ENCODE data around the gene HHLA2.

Gene HHLA2

DNA sequence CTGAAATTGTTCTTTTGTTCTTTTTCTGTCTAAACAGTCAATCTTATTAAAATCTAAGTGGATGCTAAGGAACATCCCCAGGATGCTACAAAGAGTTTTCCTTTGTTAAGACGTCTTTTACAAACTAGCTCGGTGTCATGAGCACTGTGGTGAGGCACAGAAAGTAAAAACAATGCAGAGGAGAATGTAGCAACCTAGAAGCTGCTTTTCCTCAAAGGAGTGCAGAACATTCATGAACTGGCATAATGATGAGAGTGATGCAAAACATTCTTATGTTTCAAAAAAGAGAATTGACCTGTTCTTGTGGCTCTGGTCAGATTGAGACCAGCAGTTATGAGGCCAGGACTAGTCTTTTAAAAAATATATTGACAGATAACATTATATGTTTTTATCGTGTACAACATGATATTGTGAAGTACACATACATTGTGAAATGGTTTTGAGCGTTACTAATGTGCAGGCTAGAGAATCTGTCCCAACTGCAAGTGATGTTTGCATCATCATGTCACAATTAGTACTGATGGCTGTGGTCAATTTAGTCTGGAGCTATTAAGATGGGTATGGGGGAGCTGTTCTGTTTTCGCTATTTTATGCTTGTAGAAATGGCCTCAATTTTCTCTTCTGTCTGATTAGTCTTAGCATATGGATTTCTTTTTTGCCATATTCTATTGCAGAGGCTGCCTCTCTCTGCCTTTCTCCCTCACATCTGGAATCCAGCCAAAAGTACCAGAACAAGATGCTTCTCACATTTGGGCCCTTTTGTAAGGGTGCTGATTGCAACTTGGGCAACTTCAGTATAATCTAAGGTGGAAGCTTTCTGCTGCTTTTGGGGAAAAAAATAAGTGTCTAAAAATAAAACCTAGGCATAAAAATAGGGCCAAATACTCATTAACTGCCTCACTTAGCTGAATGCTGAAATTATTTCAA is 50.2 kb downstream of the HHLA2 start:
- TF ChIP-seq GATA2 (IDR thresholded peaks at IDR 0.05; ENCODE audit: low read depth, low read length) (no peak), GATA3 (IDR thresholded peaks at IDR 0.05; ENCODE audit: low read depth, low read length) (no peak)

DNA sequence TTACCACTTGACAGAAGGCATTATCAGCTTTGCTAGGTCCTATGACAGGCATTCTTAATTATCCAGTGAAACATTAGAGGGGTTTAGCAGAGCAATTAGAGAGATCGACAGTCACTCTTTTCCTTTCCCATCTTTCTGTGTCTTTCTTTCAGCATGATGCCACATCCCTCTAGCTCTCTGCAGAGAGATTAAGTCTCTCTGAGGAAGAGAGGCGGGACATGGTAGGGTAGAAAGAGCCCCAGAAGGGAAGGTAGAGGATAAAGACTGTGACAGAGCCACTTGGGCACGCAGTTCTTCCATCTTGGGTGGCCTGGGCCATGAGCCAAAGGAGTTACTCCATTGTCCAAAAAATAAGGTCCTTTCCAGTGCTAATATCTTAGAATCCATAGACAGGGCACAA is 55.8 kb downstream of the HHLA2 start:
- TF ChIP-seq GATA2 (IDR thresholded peaks at IDR 0.05; ENCODE audit: low read depth, low read length) = no peak
- no peak for TF ChIP-seq GATA3 (IDR thresholded peaks at IDR 0.05; ENCODE audit: low read depth, low read length)

DNA sequence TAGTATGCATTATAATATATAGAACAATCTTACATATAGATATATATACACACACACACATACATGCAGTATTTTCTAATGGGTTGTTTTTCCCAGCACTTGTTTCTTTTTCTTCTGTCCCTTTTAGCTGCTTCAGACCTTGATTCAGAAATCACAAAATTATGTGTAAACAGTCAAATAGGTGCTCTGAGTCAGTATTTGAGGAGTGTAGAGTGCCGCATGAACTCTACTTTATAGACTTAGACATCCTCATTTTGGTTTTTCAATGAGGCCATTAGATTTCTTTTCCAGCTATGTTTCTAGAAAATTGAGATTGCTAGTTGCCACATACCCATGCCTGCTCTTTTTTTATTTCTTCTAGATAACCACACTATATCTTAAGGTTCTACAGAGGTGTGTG is 58.2 kb downstream of the HHLA2 start:
- TF ChIP-seq GATA3 (IDR thresholded peaks at IDR 0.05; ENCODE audit: low read depth, low read length) (no peak), GATA2 (IDR thresholded peaks at IDR 0.05; ENCODE audit: low read depth, low read length) (no peak)

DNA sequence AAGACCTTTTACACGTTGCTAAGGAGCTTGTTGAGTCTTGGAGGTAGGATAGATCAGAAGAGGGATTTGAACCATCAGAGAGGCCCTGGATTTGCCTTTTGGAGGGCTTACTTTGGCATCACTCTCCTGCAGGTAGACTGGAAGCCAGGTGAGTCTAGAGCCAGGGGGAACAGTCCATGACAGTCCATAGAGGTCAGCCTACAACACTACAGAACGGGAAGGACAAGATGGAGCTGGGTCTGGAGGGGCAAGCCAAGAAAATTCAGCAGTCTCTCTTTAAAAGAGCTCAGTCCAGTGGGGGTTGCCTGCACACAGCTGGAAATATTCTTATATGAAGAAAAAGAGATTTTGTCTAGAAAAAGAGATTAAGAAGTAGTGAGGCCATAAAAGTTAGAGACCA is 60.7 kb downstream of the HHLA2 start:
- no peak for TF ChIP-seq GATA2 (IDR thresholded peaks at IDR 0.05; ENCODE audit: low read depth, low read length)
- TF ChIP-seq GATA3 (IDR thresholded peaks at IDR 0.05; ENCODE audit: low read depth, low read length) = no peak

DNA sequence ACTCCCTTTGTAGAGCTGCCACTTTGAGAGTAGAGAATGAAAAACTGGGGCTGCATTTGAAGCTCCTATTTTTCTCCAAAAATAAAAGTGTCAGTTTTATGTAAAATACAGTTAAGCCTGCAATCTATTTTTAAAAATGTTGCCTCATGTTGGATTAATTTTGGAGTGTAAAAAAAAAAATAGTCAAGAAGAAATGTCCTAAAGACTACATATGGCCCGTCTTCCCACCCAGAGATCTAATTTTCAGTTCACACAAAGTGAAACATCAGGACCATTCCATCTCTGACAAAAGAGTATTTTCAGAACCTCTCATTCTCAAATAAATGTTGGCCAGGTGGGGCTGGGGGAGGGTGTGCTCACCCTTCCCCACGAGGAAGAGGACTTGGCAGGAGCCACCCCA is 62.7 kb downstream of the HHLA2 start:
- no peak for TF ChIP-seq GATA2 (IDR thresholded peaks at IDR 0.05; ENCODE audit: low read depth, low read length)
- TF ChIP-seq GATA3 (IDR thresholded peaks at IDR 0.05; ENCODE audit: low read depth, low read length) = no peak

DNA sequence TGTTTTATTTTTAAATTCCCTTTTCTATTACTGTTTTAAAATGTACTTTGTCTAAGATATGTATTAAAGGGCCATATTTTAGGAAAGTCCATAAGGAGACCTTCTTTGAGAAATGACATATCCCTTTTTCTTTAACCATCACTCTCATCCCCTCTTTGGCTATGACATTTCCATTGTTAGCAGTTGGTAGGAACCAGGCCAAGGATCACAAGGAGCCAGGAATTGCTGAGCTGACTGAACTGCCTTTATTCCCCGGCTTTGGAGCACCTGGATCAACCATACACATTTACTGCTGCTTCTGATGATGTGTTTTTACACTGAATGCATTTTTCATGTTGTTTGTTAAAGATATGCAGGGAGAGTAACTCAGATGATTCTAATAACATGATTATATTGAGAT is 79.7 kb downstream of the HHLA2 start:
- TF ChIP-seq GATA2 (IDR thresholded peaks at IDR 0.05; ENCODE audit: low read depth, low read length) (no peak), GATA3 (IDR thresholded peaks at IDR 0.05; ENCODE audit: low read depth, low read length) (no peak)

DNA sequence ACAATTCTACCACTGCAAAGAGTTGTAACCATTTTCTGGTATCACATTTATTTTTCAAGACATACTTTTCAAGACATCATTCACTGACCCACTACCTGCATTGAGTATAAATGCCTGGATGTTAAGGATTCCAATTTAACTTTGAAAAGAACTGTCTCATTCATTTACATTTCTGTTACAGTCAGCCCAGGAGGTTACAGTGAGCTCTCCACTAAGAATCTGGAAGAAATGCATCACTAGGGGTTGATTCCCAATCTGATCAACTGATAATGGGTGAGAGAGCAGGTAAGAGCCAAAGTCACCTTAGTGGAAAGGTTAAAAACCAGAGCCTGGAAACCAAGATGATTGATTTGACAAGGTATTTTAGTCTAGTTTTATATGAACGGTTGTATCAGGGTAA is 81.0 kb downstream of the HHLA2 start:
- TF ChIP-seq GATA2 (IDR thresholded peaks at IDR 0.05; ENCODE audit: low read depth, low read length) = no peak
- TF ChIP-seq GATA3 (IDR thresholded peaks at IDR 0.05; ENCODE audit: low read depth, low read length) = no peak

DNA sequence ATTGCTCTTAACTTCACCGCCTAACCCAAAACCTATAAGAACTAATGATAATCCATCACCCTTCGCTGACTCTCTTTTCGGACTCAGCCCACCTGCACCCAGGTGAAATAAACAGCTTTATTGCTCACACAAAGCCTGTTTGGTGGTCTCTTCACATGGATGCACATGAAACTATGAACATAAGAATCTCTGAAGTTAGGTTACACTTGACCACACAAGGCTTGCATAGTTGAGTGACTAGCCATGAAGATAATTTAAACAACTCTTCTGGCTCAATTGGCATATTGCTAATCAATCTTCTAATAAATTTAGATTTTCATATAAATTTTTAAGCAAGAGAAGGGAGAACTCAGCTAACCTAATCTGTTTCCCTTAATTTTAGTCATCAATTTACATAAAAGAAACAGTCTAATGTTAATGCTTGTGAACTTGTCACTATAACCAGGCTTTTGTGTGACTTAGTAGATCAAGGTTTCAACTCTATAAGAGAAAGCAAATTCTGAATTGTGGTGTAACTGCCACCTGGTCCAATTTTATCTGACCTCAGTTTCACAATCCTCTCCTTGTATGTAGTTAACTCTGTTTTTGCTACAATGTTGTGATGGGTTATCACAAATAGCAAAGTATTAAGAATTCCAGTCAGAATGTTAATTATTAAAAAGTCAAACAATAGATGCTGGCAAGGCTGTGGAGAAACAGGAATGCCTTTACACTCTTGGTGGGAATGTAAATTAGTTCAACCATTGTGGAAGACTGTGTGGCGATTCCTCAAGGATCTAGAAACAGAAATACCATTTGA is 82.0 kb downstream of the HHLA2 start:
- TF ChIP-seq GATA2 (IDR thresholded peaks at IDR 0.05; ENCODE audit: low read depth, low read length) = no peak
- TF ChIP-seq GATA3 (IDR thresholded peaks at IDR 0.05; ENCODE audit: low read depth, low read length) = no peak

DNA sequence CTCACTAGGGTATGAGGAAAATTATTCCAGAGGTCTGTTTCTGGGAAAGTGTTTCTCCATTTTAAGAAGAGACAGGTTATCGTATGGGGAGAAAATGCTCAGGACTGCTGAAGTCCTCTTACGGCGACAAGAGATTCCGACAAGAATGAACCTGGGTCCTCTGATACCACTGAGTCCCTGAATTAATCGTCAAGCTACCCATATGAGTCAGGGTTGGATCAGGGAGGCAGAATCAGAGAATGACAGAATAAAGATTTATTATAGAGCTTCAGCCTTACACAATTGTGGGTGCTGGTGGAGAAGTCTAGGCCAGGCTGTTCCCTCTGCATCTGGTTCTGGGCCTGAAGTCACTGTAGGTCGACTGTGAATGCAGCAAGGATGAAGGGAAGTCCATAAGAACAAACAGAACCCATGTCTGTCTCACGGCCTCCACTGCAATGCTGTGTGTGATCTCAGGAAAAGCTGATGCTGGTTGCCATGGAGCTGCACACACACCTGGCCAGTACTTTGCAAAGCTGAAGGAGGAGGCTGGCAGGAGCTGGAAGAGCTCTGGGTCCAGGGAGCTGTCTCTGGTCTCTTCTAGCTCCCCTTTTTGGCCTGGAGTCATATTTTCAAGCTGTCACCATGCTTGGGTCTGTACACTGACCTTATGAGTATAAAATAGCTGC is 83.9 kb downstream of the HHLA2 start:
- TF ChIP-seq GATA3 (IDR thresholded peaks at IDR 0.05; ENCODE audit: low read depth, low read length) (no peak), GATA2 (IDR thresholded peaks at IDR 0.05; ENCODE audit: low read depth, low read length) (no peak)

DNA sequence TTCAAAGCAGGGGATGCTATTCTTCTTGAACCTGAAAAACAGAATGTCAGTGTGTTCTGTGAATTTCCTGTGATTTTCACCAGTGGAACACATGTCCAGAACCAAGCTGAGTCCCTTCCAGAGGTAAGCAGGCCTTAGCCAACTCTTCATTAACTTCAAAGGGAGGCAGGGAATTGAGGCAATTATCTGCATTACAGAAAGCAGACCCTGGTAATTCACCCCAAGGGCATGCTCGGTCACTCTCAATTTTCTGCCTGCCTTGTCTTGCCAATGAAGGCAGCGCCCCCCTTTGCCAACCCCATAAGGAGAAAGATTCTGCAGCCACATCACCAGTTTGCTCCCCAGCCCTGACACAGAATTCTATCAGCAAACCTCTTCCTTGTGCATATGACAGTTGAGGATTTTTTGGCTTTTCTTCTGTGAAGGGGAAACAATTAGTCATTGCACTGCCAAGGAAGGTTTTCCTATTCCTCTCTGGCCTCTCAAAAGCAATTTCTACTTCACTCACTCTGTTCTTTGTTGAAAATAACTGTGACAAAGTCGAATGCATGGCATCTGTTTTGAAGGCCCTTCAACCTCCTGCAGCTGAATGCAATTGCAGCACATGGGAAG is 85.3 kb downstream of the HHLA2 start:
- no peak for TF ChIP-seq GATA2 (IDR thresholded peaks at IDR 0.05; ENCODE audit: low read depth, low read length)
- no peak for TF ChIP-seq GATA3 (IDR thresholded peaks at IDR 0.05; ENCODE audit: low read depth, low read length)

DNA sequence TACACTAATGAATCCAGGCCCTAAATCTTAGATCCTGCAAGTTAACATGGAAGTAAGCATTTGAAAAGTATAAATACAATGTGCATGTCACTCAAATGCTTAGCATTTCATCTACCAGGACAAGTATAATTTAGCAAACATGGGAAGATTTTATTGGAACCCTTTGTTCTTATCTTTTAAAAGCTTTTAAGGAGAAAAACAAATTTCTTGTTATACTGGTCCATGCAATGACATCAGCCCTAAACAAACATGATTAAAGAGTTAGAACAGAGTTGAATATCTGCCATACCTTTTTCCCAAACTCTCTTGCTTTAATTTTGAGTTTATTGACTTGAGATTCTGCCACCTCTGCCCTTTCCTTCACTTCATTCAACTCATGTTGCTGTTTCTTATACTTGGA is 87.0 kb downstream of the HHLA2 start:
- TF ChIP-seq GATA3 (IDR thresholded peaks at IDR 0.05; ENCODE audit: low read depth, low read length) (no peak), GATA2 (IDR thresholded peaks at IDR 0.05; ENCODE audit: low read depth, low read length) (no peak)

DNA sequence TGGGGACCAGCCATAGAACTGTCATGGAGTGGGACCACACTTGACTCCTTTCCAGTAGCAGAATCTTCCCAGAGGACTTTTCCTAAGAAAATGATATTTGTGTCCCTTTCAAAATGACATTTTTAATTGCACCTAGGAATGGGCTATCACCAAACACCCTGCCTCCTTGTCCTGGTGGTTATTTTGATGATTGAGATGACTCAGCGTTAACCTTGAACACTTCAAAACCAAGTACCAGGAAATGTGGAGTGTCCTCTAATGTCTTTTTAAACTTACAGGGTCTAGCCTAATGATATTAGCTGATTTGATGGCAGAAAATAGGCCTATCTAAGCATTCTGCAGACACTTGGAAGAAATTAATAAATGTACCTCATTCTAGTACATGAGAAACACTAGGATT is 90.7 kb downstream of the HHLA2 start:
- no peak for TF ChIP-seq GATA2 (IDR thresholded peaks at IDR 0.05; ENCODE audit: low read depth, low read length)
- no peak for TF ChIP-seq GATA3 (IDR thresholded peaks at IDR 0.05; ENCODE audit: low read depth, low read length)

DNA sequence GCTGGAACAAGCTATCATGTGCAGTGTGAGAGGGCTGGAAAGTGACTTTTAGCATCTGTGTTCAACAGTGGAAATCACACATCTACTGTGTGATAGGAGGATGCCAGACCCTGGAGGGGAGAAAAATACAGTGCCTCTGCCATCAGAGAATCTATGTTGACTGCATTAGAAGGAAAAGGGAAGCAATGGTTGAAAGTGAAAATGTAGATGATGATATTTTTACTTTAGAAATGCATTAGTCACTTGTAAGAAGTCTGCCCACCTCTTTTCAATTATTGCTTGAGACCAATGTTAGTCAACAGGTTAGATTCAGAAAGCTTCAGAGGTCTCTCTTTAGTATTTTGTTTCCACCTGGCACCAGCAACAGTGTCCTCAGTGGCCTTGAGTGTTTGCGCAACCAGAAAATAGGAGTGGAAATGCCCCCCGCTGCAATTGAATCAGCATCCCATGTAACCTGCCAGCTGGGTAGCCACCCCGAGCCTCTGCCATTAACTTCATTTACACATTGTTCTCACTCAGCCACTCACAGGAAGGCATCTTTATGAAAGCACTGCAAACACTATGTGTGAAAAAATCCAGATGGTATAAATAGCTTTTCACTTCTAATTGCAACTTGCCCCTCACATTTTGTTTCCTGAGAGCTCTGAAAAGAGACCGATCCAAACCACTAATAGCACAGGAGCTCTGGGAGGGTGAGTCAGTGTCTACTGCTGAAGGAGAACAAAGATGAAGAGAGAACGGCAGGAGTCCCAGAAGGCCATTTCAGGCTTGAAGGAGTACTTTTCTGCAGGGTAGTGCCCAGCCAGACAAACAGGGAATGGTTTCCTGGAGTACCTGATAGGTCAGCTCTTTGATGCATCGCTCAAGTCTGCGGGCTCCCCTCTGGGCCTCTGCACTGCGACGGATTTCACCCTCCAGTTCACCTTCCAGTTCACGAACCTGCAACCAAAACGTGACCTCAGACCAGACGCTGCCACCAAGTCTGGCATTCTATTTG is 92.1 kb downstream of the HHLA2 start:
- TF ChIP-seq GATA2 (IDR thresholded peaks at IDR 0.05; ENCODE audit: low read depth, low read length) (no peak), GATA3 (IDR thresholded peaks at IDR 0.05; ENCODE audit: low read depth, low read length) (no peak)

All from SH-SY5Y (cell line).